HEK293 (cell line): ENCODE measurements around the gene CLEC16A.

Source experiments
- CTCF ChIA-PET: fragments of 350-600 bp; formaldehyde crosslinking; extraction: SDS; loops from one replicate; lab custom pipeline; 2021; ENCODE audit warnings: antibody characterized with exemption; lab: Yijun Ruan, JAX
- POLR2A ChIA-PET: fragments of 300-600 bp; formaldehyde crosslinking; extraction: SDS; loops from one replicate; lab custom pipeline; 2020; ENCODE audit warnings: antibody characterized with exemption, inconsistent platforms; lab: Yijun Ruan, JAX
- H3K27ac ChIP-seq: fragments of 200-500 bp; sonication (Bioruptor generic); 2 replicates; pipeline ENCODE4 v1.5.1; 2014; ENCODE audit warnings: low read depth, low read length, control low read depth, inconsistent platforms; ENCODE audit errors: extremely low read depth
- H3K36me3 ChIP-seq, 2 experiments: fragments of 200-500 bp in 1 of 2; sonication (Bioruptor generic) in 1 of 2; 1 replicate in 1 of 2; 2 replicates in 1 of 2; pipeline ENCODE4 v1.5.1; 2014 to 2017; ENCODE audit warnings: inconsistent platforms in 2 of 2, low read length in 2 of 2; ENCODE audit not compliant: control insufficient read depth in 2 of 2, insufficient read depth in 1 of 2
- H3K4me1 ChIP-seq: fragments of 200-500 bp; sonication (Bioruptor generic); 2 replicates; pipeline ENCODE4 v1.5.1; 2014; ENCODE audit warnings: mild to moderate bottlenecking, low read length, inconsistent platforms; ENCODE audit not compliant: control insufficient read depth, insufficient read depth
- H3K4me3 ChIP-seq: 2 replicates; pipeline ENCODE4 v1.5.1; 2011; ENCODE audit warnings: low read depth, mild to moderate bottlenecking, control low read depth, low read length, moderate library complexity
- H3K9me3 ChIP-seq: fragments of 200-500 bp; sonication (Bioruptor generic); 2 replicates; pipeline ENCODE4 v1.5.1; 2014; ENCODE audit warnings: low read depth, low read length, inconsistent platforms; ENCODE audit not compliant: control insufficient read depth, insufficient read depth
- BCL11A ChIP-seq: fragments of 450-650 bp; formaldehyde crosslinking; IDR thresholded peaks from 2 replicates; pipeline ENCODE4 v1.5.1; 2016; ENCODE audit warnings: low read depth, missing biosample characterization, missing genetic modification characterization
- FEZF1 ChIP-seq: fragments of 450-650 bp; formaldehyde crosslinking; IDR thresholded peaks from 2 replicates; pipeline ENCODE4 v1.5.1; 2016; ENCODE audit warnings: missing biosample characterization, missing genetic modification characterization
- GFI1B ChIP-seq: fragments of 450-650 bp; formaldehyde crosslinking; IDR thresholded peaks from 2 replicates; pipeline ENCODE4 v1.5.1; 2016; ENCODE audit warnings: missing biosample characterization, missing genetic modification characterization
- KLF9 ChIP-seq: fragments of 450-650 bp; formaldehyde crosslinking; IDR thresholded peaks from 2 replicates; pipeline ENCODE4 v1.5.1; 2016; ENCODE audit warnings: missing biosample characterization, missing genetic modification characterization, low read depth
- MEIS1 ChIP-seq: sonication (generic); formaldehyde crosslinking; IDR thresholded peaks from 2 replicates; pipeline ENCODE4 v1.8.1; 2022; ENCODE audit warnings: missing genetic modification reagents, mild to moderate bottlenecking, borderline replicate concordance
- TCF7L2 ChIP-seq: IDR thresholded peaks from 2 replicates; pipeline ENCODE4 v1.6.1; 2011; ENCODE audit warnings: low read depth, mild to moderate bottlenecking, inconsistent platforms, low read length, moderate library complexity, borderline replicate concordance
- ZBTB20 ChIP-seq: fragments of 450-650 bp; formaldehyde crosslinking; IDR thresholded peaks from 2 replicates; pipeline ENCODE4 v1.5.1; 2016; ENCODE audit warnings: missing biosample characterization, missing genetic modification characterization
- ZNF155 ChIP-seq: fragments of 450-650 bp; formaldehyde crosslinking; IDR thresholded peaks from 2 replicates; pipeline ENCODE4 v1.5.1; 2016; ENCODE audit warnings: missing biosample characterization, missing genetic modification characterization
- ZNF426 ChIP-seq: fragments of 450-650 bp; formaldehyde crosslinking; IDR thresholded peaks from 2 replicates; pipeline ENCODE4 v1.5.1; 2017; ENCODE audit warnings: missing biosample characterization, missing genetic modification characterization, mild to moderate bottlenecking, inconsistent platforms, moderate library complexity
- ZNF473 ChIP-seq: fragments of 450-650 bp; formaldehyde crosslinking; IDR thresholded peaks from 2 replicates; pipeline ENCODE4 v1.5.1; 2017; ENCODE audit warnings: missing biosample characterization, missing genetic modification characterization
- ZNF501 ChIP-seq: fragments of 450-650 bp; formaldehyde crosslinking; IDR thresholded peaks from 2 replicates; pipeline ENCODE4 v1.5.1; 2016; ENCODE audit warnings: missing biosample characterization, missing genetic modification characterization
- ZNF521 ChIP-seq: fragments of 450-650 bp; formaldehyde crosslinking; IDR thresholded peaks from 2 replicates; pipeline ENCODE4 v1.5.1; 2017; ENCODE audit warnings: missing biosample characterization, mild to moderate bottlenecking, missing genetic modification characterization
- ZNF776 ChIP-seq: fragments of 450-650 bp; formaldehyde crosslinking; IDR thresholded peaks from 2 replicates; pipeline ENCODE4 v1.5.0; 2017; ENCODE audit warnings: missing biosample characterization, missing genetic modification characterization, borderline replicate concordance
- ZSCAN16 ChIP-seq: fragments of 450-650 bp; formaldehyde crosslinking; IDR thresholded peaks from 2 replicates; pipeline ENCODE4 v1.5.1; 2016; ENCODE audit warnings: missing biosample characterization, missing genetic modification characterization
- ZSCAN23 ChIP-seq: fragments of 450-650 bp; formaldehyde crosslinking; IDR thresholded peaks from 2 replicates; pipeline ENCODE4 v1.5.1; 2016; ENCODE audit warnings: missing biosample characterization, missing genetic modification characterization
- TF ChIP-seq, protein P1 (sequence below): fragments of 450-650 bp; formaldehyde crosslinking; IDR thresholded peaks from 2 replicates; pipeline ENCODE4 v1.5.1; 2017; ENCODE audit warnings: missing biosample characterization, missing genetic modification characterization
- TF ChIP-seq, protein P2 (sequence below): fragments of 450-650 bp; formaldehyde crosslinking; IDR thresholded peaks from 2 replicates; pipeline ENCODE4 v1.5.1; 2017; ENCODE audit warnings: missing biosample characterization, missing genetic modification characterization
- TF ChIP-seq, protein P3 (sequence below): fragments of 450-650 bp; formaldehyde crosslinking; IDR thresholded peaks from 2 replicates; pipeline ENCODE4 v1.5.1; 2016; ENCODE audit warnings: missing biosample characterization, missing genetic modification characterization
- TF ChIP-seq, protein P4 (sequence below): fragments of 450-650 bp; formaldehyde crosslinking; IDR thresholded peaks from 2 replicates; pipeline ENCODE4 v1.5.1; 2016; ENCODE audit warnings: missing biosample characterization, missing genetic modification characterization
- TF ChIP-seq, protein P5 (sequence below): fragments of 450-650 bp; formaldehyde crosslinking; IDR thresholded peaks from 2 replicates; pipeline ENCODE4 v1.5.1; 2016; ENCODE audit warnings: missing biosample characterization, missing genetic modification characterization
- TF ChIP-seq, protein P6 (sequence below): fragments of 450-650 bp; formaldehyde crosslinking; IDR thresholded peaks from 2 replicates; pipeline ENCODE4 v1.5.1; 2017; ENCODE audit warnings: missing biosample characterization, mild to moderate bottlenecking, missing genetic modification characterization, moderate library complexity
- TF ChIP-seq, protein P7 (sequence below): fragments of 450-650 bp; formaldehyde crosslinking; optimal IDR thresholded peaks from 2 replicates; pipeline ENCODE3; 2016; ENCODE audit warnings: missing biosample characterization, mild to moderate bottlenecking, missing genetic modification characterization

Gene CLEC16A

DNA sequence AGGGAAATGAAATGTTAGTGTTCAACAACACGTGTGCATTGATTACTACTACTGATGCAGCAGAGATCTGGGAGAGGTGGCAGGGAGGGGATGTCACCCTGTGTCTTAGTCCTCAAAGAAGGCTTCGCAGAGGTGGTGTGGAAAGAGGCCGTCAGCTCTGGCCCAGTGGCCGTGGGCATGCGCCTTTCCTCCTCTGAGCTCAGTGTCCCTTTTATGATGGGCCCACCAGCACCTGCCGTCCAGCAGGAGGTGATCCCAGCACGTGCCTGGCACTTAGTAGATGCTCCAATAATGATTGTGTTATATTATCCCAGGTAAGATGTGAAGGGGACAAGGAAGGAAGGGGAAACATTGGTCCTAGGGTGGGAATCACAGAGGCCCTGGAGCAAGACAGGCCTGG is 106.2 kb downstream of the CLEC16A start:
- CTCF ChIA-PET, result interaction anchor here (1.8 kb wide), 1 partner anchor 207 kb away, joined by 4 read pairs; no protein-coding TSS in a partner anchor
- H3K4me1 ChIP-seq, result peaks cover 9% of the 10 kb centered on the region
- TF ChIP-seq, protein P1, sequence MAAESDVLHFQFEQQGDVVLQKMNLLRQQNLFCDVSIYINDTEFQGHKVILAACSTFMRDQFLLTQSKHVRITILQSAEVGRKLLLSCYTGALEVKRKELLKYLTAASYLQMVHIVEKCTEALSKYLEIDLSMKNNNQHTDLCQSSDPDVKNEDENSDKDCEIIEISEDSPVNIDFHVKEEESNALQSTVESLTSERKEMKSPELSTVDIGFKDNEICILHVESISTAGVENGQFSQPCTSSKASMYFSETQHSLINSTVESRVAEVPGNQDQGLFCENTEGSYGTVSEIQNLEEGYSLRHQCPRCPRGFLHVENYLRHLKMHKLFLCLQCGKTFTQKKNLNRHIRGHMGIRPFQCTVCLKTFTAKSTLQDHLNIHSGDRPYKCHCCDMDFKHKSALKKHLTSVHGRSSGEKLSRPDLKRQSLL (tag by site-specific recombination), result no peak
- no peak for TF ChIP-seq ZNF776 (tag by site-specific recombination)
- no peak for TF ChIP-seq ZSCAN16 (tag by site-specific recombination)
- no peak for TF ChIP-seq BCL11A (tag by site-specific recombination)
- no peak for TF ChIP-seq ZNF473 (tag by site-specific recombination)
- TF ChIP-seq FEZF1 (tag by site-specific recombination), result no peak
- TF ChIP-seq ZNF155 (tag by site-specific recombination), result no peak
- no peak for TF ChIP-seq ZNF426
- TF ChIP-seq, protein P2, sequence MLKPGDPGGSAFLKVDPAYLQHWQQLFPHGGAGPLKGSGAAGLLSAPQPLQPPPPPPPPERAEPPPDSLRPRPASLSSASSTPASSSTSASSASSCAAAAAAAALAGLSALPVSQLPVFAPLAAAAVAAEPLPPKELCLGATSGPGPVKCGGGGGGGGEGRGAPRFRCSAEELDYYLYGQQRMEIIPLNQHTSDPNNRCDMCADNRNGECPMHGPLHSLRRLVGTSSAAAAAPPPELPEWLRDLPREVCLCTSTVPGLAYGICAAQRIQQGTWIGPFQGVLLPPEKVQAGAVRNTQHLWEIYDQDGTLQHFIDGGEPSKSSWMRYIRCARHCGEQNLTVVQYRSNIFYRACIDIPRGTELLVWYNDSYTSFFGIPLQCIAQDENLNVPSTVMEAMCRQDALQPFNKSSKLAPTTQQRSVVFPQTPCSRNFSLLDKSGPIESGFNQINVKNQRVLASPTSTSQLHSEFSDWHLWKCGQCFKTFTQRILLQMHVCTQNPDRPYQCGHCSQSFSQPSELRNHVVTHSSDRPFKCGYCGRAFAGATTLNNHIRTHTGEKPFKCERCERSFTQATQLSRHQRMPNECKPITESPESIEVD (tag by site-specific recombination), result no peak
- TF ChIP-seq MEIS1 (CRISPR knock-in tag), result no peak
- no peak for TF ChIP-seq TCF7L2
- TF ChIP-seq, protein P3, sequence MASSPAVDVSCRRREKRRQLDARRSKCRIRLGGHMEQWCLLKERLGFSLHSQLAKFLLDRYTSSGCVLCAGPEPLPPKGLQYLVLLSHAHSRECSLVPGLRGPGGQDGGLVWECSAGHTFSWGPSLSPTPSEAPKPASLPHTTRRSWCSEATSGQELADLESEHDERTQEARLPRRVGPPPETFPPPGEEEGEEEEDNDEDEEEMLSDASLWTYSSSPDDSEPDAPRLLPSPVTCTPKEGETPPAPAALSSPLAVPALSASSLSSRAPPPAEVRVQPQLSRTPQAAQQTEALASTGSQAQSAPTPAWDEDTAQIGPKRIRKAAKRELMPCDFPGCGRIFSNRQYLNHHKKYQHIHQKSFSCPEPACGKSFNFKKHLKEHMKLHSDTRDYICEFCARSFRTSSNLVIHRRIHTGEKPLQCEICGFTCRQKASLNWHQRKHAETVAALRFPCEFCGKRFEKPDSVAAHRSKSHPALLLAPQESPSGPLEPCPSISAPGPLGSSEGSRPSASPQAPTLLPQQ (tag by site-specific recombination), result no peak
- TF ChIP-seq, protein P4, sequence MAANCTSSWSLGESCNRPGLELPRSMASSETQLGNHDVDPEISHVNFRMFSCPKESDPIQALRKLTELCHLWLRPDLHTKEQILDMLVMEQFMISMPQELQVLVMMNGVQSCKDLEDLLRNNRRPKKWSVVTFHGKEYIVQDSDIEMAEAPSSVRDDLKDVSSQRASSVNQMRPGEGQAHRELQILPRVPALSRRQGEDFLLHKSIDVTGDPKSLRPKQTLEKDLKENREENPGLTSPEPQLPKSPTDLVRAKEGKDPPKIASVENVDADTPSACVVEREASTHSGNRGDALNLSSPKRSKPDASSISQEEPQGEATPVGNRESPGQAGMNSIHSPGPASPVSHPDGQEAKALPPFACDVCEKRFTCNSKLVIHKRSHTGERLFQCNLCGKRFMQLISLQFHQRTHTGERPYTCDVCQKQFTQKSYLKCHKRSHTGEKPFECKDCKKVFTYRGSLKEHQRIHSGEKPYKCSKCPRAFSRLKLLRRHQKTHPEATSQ (tag by site-specific recombination), result no peak
- no peak for TF ChIP-seq ZBTB20
- TF ChIP-seq, protein P5, sequence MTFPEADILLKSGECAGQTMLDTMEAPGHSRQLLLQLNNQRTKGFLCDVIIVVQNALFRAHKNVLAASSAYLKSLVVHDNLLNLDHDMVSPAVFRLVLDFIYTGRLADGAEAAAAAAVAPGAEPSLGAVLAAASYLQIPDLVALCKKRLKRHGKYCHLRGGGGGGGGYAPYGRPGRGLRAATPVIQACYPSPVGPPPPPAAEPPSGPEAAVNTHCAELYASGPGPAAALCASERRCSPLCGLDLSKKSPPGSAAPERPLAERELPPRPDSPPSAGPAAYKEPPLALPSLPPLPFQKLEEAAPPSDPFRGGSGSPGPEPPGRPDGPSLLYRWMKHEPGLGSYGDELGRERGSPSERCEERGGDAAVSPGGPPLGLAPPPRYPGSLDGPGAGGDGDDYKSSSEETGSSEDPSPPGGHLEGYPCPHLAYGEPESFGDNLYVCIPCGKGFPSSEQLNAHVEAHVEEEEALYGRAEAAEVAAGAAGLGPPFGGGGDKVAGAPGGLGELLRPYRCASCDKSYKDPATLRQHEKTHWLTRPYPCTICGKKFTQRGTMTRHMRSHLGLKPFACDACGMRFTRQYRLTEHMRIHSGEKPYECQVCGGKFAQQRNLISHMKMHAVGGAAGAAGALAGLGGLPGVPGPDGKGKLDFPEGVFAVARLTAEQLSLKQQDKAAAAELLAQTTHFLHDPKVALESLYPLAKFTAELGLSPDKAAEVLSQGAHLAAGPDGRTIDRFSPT, result no peak
- TF ChIP-seq ZSCAN23 (tag by site-specific recombination), result no peak
- no peak for TF ChIP-seq ZNF521 (tag by site-specific recombination)
- TF ChIP-seq GFI1B, result no peak
- no peaks in the 10 kb centered on the region for H3K9me3 ChIP-seq
- POLR2A ChIA-PET, result no interaction called here
- H3K4me3 ChIP-seq, result no peak overlapping the region
- peaks cover 0 to 41% of the 10 kb centered on the region in 2 experiments; a peak in 2 of 3 replicates for H3K36me3 ChIP-seq
- no peak overlapping the region for H3K27ac ChIP-seq

DNA sequence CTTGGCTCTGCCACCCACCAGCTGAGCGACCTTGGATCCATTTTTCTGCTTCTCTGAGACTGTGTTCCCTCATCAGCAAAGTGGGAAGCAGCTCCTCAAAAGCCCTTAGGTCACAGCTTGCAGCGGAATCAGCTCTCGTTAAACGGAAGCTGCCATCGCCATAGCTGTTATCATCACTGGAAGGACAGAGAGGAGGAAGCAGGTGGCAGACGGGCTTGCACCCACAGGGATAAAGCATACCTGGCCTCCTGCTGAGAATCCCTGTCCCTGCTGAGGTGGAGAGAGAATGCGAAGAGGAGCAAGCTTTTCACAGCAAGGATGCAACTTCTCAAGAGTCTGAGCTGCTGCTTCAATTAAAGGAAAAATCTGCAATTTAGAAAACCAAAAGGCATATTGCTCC is 106.6 kb downstream of the CLEC16A start:
- CTCF ChIA-PET, result interaction anchor here (1.8 kb wide), 1 partner anchor 206 kb away, joined by 4 read pairs; no protein-coding TSS in a partner anchor
- H3K9me3 ChIP-seq, result no peaks in the 10 kb centered on the region
- no peak overlapping the region for H3K4me3 ChIP-seq
- peaks cover 0 to 41% of the 10 kb centered on the region in 2 experiments; a peak in 2 of 3 replicates for H3K36me3 ChIP-seq
- POLR2A ChIA-PET, result no interaction called here
- H3K4me1 ChIP-seq, result peaks cover 9% of the 10 kb centered on the region
- no peak overlapping the region for H3K27ac ChIP-seq
- TF ChIP-seq KLF9 (tag by site-specific recombination) (no peak), ZNF776 (tag by site-specific recombination) (no peak), ZNF501 (tag by site-specific recombination) (no peak), MEIS1 (CRISPR knock-in tag) (no peak)
- TF ChIP-seq, protein P6, sequence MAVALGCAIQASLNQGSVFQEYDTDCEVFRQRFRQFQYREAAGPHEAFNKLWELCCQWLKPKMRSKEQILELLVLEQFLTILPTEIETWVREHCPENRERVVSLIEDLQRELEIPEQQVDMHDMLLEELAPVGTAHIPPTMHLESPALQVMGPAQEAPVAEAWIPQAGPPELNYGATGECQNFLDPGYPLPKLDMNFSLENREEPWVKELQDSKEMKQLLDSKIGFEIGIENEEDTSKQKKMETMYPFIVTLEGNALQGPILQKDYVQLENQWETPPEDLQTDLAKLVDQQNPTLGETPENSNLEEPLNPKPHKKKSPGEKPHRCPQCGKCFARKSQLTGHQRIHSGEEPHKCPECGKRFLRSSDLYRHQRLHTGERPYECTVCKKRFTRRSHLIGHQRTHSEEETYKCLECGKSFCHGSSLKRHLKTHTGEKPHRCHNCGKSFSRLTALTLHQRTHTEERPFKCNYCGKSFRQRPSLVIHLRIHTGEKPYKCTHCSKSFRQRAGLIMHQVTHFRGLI (tag by site-specific recombination), result no peak
- TF ChIP-seq, protein P7, sequence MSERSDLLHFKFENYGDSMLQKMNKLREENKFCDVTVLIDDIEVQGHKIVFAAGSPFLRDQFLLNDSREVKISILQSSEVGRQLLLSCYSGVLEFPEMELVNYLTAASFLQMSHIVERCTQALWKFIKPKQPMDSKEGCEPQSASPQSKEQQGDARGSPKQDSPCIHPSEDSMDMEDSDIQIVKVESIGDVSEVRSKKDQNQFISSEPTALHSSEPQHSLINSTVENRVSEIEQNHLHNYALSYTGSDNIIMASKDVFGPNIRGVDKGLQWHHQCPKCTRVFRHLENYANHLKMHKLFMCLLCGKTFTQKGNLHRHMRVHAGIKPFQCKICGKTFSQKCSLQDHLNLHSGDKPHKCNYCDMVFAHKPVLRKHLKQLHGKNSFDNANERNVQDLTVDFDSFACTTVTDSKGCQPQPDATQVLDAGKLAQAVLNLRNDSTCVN, result no peak
